Measurements from ENCODE around the gene NOL11. TPM values are rescaled to one million over a fixed set of nuclear protein-coding genes. Genes with fewer than 3 reads are reported as not detected.

NOL11 gene
- total and polyA plus RNA-seq, 2 donors (not counting 3 experiments of a cell fraction or from before 2014, with no cell fraction given) = 17.7 to 52.6 TPM

DNA sequence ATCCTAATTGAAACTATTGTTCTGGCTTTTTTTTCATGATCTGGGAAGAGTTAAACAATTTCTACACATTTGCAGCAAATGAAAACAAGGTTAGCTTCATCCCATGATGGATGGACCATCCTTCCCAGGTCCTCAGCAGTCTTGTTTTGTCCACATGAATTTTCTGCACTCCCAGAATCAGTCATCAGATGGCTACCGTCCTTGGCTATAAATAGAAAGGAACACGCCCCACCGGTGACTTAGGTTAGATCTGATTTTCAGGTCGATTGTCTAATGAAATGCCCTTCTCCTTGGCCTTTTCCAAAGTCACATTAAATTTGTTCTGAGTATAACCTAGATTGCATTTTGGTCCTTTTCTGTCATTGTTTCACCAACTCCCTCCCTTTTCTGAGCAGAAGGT is 41.4 kb upstream of the NOL11 start:
- Histone ChIP-seq H4K20me1 (replicated peaks; ENCODE audit: control insufficient read depth, extremely low read depth, insufficient read depth, low read length) (no peaks in the 10 kb centered on the region), H3K9ac (replicated peaks; ENCODE audit: extremely low read depth, insufficient read depth, low read length) (no peak overlapping the region), H3K9me1 (replicated peaks; ENCODE audit: control insufficient read depth, extremely low read depth, insufficient read depth, low read length) (no peaks in the 10 kb centered on the region), H3K27ac (ENCODE audit: insufficient read depth, low read depth, low read length) (no peak overlapping the region), H2AFZ (ENCODE audit: low read depth, low read length) (no peak overlapping the region), H3K36me3 (ENCODE audit: control insufficient read depth in 2 of 2, extremely low read depth in 1 of 2, insufficient read depth in 2 of 2, low read length in 2 of 2) (no peaks in the 10 kb centered on the region), H3K4me1 (ENCODE audit: control insufficient read depth, extremely low read depth, insufficient read depth, low read length) (no peaks in the 10 kb centered on the region), H3K4me3 (replicated peaks in 1 of 3; ENCODE audit: insufficient read depth in 1 of 3, low read depth in 1 of 3, low read length in 3 of 3) (no peak overlapping the region), H3K4me2 (ENCODE audit: insufficient read depth, low read length) (no peak overlapping the region), H3K27me3 (ENCODE audit: control insufficient read depth in 2 of 2, insufficient read depth in 2 of 2, low read length in 2 of 2) (no peaks in the 10 kb centered on the region), H3K79me2 (ENCODE audit: control insufficient read depth, insufficient read depth, low read length) (no peaks in the 10 kb centered on the region), H3K9me3 (replicated peaks; ENCODE audit: control insufficient read depth, insufficient read depth, low read length) (no peaks in the 10 kb centered on the region)
- TF ChIP-seq, protein P1, sequence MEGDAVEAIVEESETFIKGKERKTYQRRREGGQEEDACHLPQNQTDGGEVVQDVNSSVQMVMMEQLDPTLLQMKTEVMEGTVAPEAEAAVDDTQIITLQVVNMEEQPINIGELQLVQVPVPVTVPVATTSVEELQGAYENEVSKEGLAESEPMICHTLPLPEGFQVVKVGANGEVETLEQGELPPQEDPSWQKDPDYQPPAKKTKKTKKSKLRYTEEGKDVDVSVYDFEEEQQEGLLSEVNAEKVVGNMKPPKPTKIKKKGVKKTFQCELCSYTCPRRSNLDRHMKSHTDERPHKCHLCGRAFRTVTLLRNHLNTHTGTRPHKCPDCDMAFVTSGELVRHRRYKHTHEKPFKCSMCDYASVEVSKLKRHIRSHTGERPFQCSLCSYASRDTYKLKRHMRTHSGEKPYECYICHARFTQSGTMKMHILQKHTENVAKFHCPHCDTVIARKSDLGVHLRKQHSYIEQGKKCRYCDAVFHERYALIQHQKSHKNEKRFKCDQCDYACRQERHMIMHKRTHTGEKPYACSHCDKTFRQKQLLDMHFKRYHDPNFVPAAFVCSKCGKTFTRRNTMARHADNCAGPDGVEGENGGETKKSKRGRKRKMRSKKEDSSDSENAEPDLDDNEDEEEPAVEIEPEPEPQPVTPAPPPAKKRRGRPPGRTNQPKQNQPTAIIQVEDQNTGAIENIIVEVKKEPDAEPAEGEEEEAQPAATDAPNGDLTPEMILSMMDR (IDR thresholded peaks at IDR 0.05; ENCODE audit: extremely low read depth in 1 of 2, insufficient read depth in 1 of 2, low read depth in 1 of 2, low read length in 2 of 2) = no peak
- TF ChIP-seq FOS (IDR thresholded peaks at IDR 0.05; ENCODE audit: borderline replicate concordance, insufficient read depth, low read length) = no peak
- TF ChIP-seq MYC (IDR thresholded peaks at IDR 0.05; ENCODE audit: low read depth, low read length) = no peak
- TF ChIP-seq, protein P2, sequence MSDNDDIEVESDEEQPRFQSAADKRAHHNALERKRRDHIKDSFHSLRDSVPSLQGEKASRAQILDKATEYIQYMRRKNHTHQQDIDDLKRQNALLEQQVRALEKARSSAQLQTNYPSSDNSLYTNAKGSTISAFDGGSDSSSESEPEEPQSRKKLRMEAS (IDR thresholded peaks at IDR 0.05; ENCODE audit: insufficient read depth, insufficient read length) = no peak
- no peak for TF ChIP-seq EZH2 (IDR thresholded peaks at IDR 0.05; ENCODE audit: borderline replicate concordance, low read depth, low read length, severe bottlenecking)
- no peak for TF ChIP-seq JUN (IDR thresholded peaks at IDR 0.05; ENCODE audit: borderline replicate concordance, insufficient read depth, insufficient read length, low read depth)
- no peak for TF ChIP-seq GATA2 (IDR thresholded peaks at IDR 0.05; ENCODE audit: insufficient read depth, insufficient read length, low read depth, low read length)
- no peak for TF ChIP-seq POLR2AphosphoS5 (IDR thresholded peaks at IDR 0.05; ENCODE audit: insufficient read depth, low read depth, low read length)
- no peak for TF ChIP-seq POLR2A (IDR thresholded peaks at IDR 0.05; ENCODE audit: low read depth, low read length)
- FAIRE-seq = no peak
- CTCF ChIA-PET = no interaction called here
- BruUV-seq (replicated peaks) = no TSS peak
- DNase-seq (ENCODE audit: low read depth, low spot score) = no peak
- dilution Hi-C loops (cut with MboI; ENCODE audit: extremely low pct_ligation_motif_present, low sequenced_read_pairs) = no loop called here
- POLR2A ChIA-PET = no interaction called here
- intact Hi-C loops (cut with micrococcal nuclease) = no loop called here
